WI38 (cell line): ENCODE measurements around the gene TBATA.

Source experiments
- H3K4me3 ChIP-seq: 2 replicates; pipeline ENCODE4 v1.5.1; 2011; ENCODE audit warnings: low read depth, mild to moderate bottlenecking, control low read depth, low read length
- TF ChIP-seq, protein P1 (sequence below): IDR thresholded peaks from 2 replicates; pipeline ENCODE4 v1.5.1; 2012; ENCODE audit warnings: low read depth, mild to moderate bottlenecking, control low read depth, low read length

Gene TBATA

GRCh38 chr10:70807556-70807955, 22.4 kb upstream of the TBATA start:
- TF ChIP-seq, protein P1, sequence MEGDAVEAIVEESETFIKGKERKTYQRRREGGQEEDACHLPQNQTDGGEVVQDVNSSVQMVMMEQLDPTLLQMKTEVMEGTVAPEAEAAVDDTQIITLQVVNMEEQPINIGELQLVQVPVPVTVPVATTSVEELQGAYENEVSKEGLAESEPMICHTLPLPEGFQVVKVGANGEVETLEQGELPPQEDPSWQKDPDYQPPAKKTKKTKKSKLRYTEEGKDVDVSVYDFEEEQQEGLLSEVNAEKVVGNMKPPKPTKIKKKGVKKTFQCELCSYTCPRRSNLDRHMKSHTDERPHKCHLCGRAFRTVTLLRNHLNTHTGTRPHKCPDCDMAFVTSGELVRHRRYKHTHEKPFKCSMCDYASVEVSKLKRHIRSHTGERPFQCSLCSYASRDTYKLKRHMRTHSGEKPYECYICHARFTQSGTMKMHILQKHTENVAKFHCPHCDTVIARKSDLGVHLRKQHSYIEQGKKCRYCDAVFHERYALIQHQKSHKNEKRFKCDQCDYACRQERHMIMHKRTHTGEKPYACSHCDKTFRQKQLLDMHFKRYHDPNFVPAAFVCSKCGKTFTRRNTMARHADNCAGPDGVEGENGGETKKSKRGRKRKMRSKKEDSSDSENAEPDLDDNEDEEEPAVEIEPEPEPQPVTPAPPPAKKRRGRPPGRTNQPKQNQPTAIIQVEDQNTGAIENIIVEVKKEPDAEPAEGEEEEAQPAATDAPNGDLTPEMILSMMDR: no peak
- no peak overlapping the region for H3K4me3 ChIP-seq

- H3K4me3 ChIP-seq: no peak overlapping the region
- TF ChIP-seq, protein P1: no peak
These were observed 21.7 kb upstream of the TBATA start for GRCh38 chr10:70806841-70807240.

DNA sequence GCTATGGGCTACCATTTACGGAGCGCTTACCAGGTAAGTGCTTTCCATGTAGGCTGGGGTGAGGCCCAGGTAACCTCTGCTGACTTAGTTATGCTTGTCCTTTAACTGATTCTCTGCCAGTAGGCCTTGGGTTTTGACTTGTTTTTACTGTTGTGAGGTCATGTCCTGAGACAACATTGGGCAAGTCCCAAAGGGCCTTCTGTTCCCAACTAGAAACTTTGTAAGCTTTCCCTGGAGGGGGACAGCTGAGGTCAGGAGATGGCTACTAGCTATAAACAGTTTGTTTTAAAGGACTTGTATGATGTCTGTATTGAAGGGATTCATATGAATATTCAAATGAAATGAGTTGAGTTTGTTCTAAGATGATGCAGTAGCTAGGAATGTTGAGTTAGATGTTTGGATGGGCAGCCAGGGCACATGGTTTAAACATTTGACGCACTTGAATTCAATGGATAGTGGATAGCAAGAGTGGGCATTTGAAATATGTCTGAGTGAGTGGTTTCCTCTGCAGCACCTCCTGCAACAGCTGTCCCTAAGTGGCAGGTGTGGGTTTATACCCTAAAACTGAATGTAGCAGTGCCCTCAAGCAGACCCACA, 20.5 kb upstream of the TBATA start:
- TF ChIP-seq, protein P1: no peak
- H3K4me3 ChIP-seq: no peak overlapping the region

GRCh38 chr10:70804421-70804808, 19.2 kb upstream of the TBATA start:
- TF ChIP-seq, protein P1: no peak
- H3K4me3 ChIP-seq: no peak overlapping the region

DNA sequence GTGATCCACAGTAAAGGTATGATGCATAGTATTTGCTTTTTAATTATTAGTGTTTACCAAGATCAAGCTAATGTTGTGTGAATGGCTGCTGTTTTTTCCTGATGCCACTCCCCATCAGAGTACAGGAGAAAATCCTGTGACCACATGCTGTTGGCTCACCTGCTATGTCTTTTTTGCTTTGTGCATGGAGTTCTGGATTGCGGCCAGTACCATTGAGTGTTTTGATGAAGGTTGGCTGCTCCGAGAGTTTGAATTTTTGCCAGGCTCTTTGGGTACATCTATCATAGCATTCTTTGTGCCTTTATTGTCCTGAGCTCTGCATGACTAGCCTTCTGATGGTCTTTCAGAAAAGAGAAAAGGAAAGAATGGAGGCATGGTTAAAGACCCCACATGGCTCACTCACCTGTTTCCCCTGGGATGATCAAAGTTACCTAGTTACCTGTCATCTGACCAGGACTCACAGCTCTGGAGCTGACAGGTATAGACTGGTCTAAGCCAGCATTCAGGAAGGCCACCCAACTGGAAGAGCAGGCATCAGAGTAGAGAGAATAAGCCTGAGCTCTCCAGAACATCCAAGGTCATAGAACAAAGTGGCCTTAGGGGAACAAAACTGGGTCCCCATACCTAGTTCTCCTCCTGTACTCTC, 18.7 kb upstream of the TBATA start:
- TF ChIP-seq, protein P1: no peak
- no peak overlapping the region for H3K4me3 ChIP-seq

- no peak overlapping the region for H3K4me3 ChIP-seq
- TF ChIP-seq, protein P1: no peak
These were observed 16.7 kb upstream of the TBATA start for GRCh38 chr10:70801854-70802253.

DNA sequence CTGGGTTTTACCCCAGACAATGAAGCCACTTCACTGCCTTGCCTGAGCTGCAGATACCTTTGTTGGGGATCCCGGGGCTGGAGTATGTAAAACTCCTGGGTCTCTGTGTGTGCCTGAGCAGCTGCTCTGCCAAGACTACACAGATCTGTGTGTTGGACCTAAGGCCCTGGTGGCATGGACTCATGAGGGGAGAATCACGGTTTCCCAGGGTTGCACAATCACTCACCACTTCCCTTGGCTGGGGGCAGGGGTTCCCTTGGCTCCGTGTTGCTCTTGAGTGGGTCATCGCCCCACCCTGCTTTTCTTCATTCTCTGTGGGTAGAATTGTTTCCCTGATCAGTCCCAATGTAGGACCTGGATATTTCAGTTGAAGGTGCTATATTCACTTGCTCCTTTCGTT, 13.9 kb upstream of the TBATA start:
- TF ChIP-seq, protein P1: no peak
- no peak overlapping the region for H3K4me3 ChIP-seq
